ENCODE results near the gene DAB1. TPM values are rescaled to one million over a fixed set of nuclear protein-coding genes. Genes with fewer than 3 reads are reported as not detected.

The DAB1 gene
- total and polyA plus RNA-seq, 2 of the 8 experiments (the other 6 are each of a cell fraction or from before 2014, with no cell fraction given), result 4.4 to 11.8 TPM

DNA sequence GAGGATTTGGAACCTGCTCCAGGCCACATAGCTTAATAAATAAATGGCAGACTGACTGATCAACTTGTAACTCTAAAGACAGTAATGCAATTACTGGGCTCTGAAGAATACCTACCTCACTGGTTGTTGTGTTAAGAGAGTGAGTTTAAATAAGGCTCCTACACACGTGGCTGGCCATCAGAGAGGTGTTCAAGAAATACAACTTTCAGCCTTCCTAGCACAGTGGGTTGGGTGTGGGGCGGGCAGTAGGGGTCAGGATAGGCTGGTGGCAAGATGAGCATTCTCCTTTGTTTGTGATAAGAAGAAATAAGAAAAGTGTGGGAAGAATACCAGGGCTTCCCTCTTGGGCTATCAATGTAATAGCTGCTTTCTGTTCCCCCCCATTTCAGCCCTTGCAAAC is 151.3 kb downstream of the DAB1 start (continued):
- TF ChIP-seq, protein P1, sequence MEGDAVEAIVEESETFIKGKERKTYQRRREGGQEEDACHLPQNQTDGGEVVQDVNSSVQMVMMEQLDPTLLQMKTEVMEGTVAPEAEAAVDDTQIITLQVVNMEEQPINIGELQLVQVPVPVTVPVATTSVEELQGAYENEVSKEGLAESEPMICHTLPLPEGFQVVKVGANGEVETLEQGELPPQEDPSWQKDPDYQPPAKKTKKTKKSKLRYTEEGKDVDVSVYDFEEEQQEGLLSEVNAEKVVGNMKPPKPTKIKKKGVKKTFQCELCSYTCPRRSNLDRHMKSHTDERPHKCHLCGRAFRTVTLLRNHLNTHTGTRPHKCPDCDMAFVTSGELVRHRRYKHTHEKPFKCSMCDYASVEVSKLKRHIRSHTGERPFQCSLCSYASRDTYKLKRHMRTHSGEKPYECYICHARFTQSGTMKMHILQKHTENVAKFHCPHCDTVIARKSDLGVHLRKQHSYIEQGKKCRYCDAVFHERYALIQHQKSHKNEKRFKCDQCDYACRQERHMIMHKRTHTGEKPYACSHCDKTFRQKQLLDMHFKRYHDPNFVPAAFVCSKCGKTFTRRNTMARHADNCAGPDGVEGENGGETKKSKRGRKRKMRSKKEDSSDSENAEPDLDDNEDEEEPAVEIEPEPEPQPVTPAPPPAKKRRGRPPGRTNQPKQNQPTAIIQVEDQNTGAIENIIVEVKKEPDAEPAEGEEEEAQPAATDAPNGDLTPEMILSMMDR (IDR thresholded peaks at IDR 0.05; ENCODE audit: control extremely low read depth in 1 of 3, insufficient read depth in 1 of 3, low read depth in 1 of 3, low read length in 3 of 3), result no peak
- TF ChIP-seq POLR2AphosphoS5 (IDR thresholded peaks at IDR 0.05; ENCODE audit: low read depth, low read length), result no peak
- TF ChIP-seq CREB1 (IDR thresholded peaks at IDR 0.05), result no peak

All from H1 (cell line).